HG03378 (cell line): ENCODE data around the gene LAMP1.
"Not testable (repeated sequence)": the region's sequence is repeated elsewhere in the genome, so short reads cannot be mapped to it uniquely, and the experiment has no call there.

Experiments used
- ATAC-seq: cut with Tn5 transposase; IDR thresholded peaks from one replicate; pipeline ENCODE4 v1.9.1; 2021; ENCODE audit warnings: mild to moderate bottlenecking, moderate library complexity; ENCODE audit not compliant: unreplicated experiment

Gene LAMP1

GRCh38 chr13:113295776-113296175 lies 1.3 kb upstream of the LAMP1 start:
- ATAC-seq, result no peak

- ATAC-seq, result peak; percentile 41
Measured at GRCh38 chr13:113297370-113298042, 467 bp downstream of the LAMP1 start.

GRCh38 chr13:113298043-113298945 lies 1.3 kb downstream of the LAMP1 start:
- no peak for ATAC-seq

GRCh38 chr13:113299951-113300350 lies 2.9 kb downstream of the LAMP1 start:
- peak; percentile 34 for ATAC-seq

GRCh38 chr13:113302986-113303385 lies 5.9 kb downstream of the LAMP1 start:
- no peak for ATAC-seq

- no peak for ATAC-seq
Measured at GRCh38 chr13:113304121-113304520, 7.1 kb downstream of the LAMP1 start.

DNA sequence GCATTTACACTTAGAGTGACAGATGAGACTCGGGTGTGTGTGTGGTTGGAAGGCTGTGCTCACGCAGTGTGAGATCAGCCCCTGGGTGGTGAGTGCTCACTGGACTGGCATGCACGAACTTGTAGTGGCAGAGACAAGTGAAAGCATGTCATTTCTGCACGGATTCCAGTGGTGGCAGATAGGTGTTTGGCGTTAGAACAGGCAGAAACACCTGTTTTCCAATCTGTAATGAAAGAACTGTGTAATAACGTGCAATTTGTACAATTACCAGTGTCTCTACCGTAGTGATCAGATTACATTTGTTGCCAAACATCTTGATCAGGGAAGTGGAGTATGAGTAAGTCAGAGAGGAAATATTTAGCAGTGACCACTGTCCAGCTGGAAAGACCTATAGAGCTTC lies 8.2 kb downstream of the LAMP1 start:
- ATAC-seq, result no peak

DNA sequence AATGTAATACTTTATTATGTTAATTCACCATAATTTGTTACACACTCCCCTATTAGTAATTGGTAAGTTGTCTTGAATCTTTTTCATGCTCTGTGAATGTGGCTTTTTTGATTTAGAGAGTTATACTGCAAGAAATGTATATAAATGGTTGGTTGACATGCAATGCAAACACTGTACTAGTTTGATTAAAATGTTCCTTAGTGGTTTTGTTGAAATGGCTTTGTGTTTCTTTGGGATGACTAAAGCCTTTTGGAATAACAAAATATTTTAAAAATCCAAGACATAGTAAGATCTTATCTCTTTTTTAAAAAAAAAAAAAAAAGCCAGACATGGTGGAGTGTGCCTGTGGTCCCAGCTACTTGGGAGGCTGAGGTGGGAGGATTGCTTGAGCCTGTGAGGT lies 10.5 kb downstream of the LAMP1 start:
- ATAC-seq, result no peak

DNA sequence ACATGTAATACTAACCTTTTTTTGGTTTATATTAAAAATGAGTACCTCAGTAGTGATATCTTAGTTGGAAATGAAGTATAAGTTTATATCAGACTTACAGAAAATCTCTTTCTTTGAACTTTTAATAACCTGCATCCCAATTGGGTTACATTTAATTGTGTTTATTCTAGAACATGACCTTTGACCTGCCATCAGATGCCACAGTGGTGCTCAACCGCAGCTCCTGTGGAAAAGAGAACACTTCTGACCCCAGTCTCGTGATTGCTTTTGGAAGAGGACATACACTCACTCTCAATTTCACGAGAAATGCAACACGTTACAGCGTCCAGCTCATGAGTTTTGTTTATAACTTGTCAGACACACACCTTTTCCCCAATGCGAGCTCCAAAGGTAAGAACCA lies 12.4 kb downstream of the LAMP1 start:
- ATAC-seq, result no peak

DNA sequence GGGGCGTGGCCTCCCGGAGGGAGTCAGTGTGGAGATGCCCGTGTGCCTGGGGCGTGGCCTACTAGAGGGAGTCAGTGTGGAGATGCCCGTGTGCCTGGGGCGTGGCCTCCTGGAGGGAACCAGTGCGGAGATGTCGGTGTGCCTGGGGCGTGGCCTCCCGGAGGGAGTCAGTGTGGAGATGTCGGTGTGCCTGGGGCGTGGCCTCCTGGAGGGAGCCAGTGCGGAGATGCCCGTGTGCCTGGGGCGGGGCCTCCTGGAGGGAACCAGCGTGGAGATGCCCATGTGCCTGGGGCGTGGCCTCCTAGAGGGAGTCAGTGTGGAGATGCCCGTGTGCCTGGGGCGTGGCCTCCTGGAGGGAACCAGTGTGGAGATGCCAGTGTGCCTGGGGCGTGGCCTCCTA lies 17.1 kb downstream of the LAMP1 start:
- ATAC-seq, result not testable (repeated sequence)

DNA sequence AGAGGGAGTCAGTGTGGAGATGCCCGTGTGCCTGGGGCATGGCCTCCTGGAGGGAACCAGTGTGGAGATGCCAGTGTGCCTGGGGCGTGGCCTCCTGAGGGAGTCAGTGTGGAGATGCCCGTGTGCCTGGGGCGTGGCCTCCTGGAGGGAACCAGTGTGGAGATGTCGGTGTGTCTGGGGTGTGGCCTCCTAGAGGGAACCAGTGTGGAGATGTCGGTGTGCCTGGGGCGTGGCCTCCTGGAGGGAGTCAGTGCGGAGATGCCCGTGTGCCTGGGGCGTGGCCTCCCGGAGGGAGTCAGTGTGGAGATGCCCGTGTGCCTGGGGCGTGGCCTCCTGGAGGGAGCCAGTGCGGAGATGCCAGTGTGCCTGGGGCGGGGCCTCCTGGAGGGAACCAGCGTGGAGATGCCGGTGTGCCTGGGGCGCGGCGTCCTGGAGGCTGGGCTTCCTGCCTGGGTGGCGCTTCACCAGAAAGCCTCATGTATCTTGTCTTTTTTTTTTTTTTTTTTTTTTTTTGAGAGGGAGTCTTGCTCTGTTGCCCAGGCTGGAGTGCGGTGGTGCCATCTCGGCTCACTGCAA lies 17.9 kb downstream of the LAMP1 start:
- not testable (repeated sequence) for ATAC-seq

GRCh38 chr13:113315992-113316391 lies 19.0 kb downstream of the LAMP1 start:
- ATAC-seq, result no peak

- no peak for ATAC-seq
Measured at GRCh38 chr13:113317031-113317430, 20.0 kb downstream of the LAMP1 start.

GRCh38 chr13:113318956-113319355 lies 21.9 kb downstream of the LAMP1 start:
- ATAC-seq, result no peak

- ATAC-seq, result no peak
Measured at GRCh38 chr13:113319371-113319770, 22.3 kb downstream of the LAMP1 start.

DNA sequence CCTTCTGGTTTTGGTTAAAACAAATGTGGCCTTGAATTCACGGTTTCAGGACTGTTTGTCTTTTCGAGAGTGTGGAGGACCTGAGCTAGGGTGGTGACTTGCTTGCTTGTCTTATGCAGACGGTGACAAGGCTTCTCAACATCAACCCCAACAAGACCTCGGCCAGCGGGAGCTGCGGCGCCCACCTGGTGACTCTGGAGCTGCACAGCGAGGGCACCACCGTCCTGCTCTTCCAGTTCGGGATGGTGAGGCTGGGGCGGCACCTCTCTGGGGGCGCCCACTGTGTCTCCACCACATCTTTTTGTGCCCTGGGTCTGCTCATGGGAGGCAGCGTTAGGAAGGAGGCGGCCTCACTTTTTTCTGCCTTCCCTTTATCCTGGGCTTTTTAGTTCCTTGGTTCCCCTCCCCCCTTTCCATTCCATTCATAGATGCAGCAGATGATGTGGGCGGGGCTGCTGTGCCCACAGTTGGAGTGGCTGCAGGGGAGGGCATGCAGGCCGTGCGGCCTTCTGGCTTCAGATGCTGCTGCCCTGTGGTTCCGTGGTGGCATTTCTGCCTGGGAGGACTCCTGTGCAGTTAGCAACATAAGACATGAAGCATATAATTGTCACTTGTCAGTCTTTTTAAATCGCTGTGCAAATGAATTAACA lies 23.3 kb downstream of the LAMP1 start:
- no peak for ATAC-seq

DNA sequence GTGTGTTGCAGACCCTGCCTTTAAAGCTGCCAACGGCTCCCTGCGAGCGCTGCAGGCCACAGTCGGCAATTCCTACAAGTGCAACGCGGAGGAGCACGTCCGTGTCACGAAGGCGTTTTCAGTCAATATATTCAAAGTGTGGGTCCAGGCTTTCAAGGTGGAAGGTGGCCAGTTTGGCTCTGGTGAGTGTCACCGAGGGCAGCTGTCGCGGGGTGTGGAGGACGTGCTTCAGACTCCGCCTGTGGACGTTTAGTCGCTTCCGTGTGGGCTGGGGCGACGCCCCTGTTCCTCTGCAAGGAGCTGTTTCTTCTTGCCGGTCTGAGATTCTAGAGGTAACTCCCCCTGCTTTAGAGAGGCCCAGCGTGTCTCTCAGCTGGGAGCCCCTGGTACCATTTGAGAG lies 24.5 kb downstream of the LAMP1 start:
- no peak for ATAC-seq

DNA sequence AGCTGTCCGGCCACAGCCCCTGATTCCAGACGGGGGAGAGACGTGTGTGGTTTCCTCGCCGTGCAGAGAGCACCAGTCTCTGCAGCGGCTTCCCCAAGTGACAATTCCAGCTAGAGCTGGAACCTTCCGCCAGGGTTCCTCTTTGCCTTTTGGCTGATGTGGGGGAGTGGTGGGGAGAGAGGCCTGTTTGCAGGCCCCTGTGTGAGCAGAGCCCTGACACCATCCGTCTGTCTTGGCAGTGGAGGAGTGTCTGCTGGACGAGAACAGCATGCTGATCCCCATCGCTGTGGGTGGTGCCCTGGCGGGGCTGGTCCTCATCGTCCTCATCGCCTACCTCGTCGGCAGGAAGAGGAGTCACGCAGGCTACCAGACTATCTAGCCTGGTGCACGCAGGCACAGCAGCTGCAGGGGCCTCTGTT lies 25.0 kb downstream of the LAMP1 start:
- ATAC-seq, result no peak

GRCh38 chr13:113322890-113323651 lies 26.0 kb downstream of the LAMP1 start:
- ATAC-seq, result no peak

GRCh38 chr13:113323869-113324268 lies 26.8 kb downstream of the LAMP1 start:
- ATAC-seq, result no peak

DNA sequence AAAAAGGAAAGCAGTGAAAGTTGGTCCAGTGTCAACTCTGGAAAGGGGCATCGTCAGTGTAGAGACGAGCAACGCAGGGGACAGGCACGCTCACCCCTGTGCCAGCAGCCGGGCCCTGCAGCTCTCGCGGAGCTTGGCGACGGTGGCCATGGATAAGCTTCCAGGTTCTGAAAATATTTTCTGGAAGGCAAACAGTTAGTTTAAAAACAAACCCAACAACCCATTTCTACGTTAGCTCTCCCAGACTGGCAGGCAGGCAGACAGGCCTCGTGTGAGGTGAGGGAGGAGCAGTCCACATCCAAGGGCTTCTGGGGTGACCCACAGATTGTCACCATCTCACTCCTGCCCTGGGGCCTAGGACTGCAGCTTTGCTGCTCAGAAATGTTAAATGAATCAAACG lies 27.4 kb downstream of the LAMP1 start:
- ATAC-seq, result no peak
